Testis (tissue), 2 donors: Measurements from ENCODE around the gene TBX1.

ENCODE experiments used
- POLR2A ChIP-seq: fragments of 450-650 bp; IDR thresholded peaks from one replicate; pipeline ENCODE4 v1.6.1; 2017; ENCODE audit warnings: antibody characterized with exemption, mild to moderate bottlenecking, moderate library complexity
- TF ChIP-seq, protein P1 (sequence below), 3 experiments: fragments of 450-650 bp in 2 of 3; fragments of 200-600 bp in 1 of 3; sonication (generic) in 1 of 3; IDR thresholded peaks; one replicate each; pipeline ENCODE4 v1.5.1; 2016 to 2019; ENCODE audit warnings: antibody characterized with exemption in 3 of 3, mild to moderate bottlenecking in 2 of 3, moderate library complexity in 1 of 3

DNA sequence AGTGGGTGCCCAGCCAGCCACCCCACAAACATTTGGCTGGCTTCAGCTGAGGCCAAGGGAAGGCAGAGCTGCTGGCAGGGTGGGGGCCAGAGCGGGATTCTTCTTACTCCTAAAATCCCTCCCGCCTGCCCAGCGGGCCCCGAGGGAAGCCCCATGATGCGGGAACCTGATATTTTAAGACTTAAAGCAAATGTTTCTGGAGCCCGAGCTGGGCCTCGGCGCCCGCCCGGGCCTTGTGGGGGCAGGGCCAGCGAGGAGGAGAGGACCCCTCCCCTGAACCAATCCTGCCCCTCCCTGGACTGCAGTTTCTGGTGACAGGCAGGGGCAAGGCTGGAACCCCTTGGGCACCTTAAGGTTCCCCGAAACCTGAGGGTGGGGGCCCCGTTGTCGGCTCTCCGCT lies 20.0 kb upstream of the TBX1 start:
- TF ChIP-seq, protein P1, sequence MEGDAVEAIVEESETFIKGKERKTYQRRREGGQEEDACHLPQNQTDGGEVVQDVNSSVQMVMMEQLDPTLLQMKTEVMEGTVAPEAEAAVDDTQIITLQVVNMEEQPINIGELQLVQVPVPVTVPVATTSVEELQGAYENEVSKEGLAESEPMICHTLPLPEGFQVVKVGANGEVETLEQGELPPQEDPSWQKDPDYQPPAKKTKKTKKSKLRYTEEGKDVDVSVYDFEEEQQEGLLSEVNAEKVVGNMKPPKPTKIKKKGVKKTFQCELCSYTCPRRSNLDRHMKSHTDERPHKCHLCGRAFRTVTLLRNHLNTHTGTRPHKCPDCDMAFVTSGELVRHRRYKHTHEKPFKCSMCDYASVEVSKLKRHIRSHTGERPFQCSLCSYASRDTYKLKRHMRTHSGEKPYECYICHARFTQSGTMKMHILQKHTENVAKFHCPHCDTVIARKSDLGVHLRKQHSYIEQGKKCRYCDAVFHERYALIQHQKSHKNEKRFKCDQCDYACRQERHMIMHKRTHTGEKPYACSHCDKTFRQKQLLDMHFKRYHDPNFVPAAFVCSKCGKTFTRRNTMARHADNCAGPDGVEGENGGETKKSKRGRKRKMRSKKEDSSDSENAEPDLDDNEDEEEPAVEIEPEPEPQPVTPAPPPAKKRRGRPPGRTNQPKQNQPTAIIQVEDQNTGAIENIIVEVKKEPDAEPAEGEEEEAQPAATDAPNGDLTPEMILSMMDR (IDR thresholded peaks at IDR 0.05) = no peak
- no peak for TF ChIP-seq POLR2A
